Sigmoid colon (tissue), 7 donors: ENCODE results near the gene PIGBOS1. TPM values are rescaled to one million over a fixed set of nuclear protein-coding genes. Genes with fewer than 3 reads are reported as not detected.
"Not testable (repeated sequence)": the region's sequence is repeated elsewhere in the genome, so short reads cannot be mapped to it uniquely, and the experiment has no call there.

Experiments
- DNase-seq: peaks from one replicate; pipeline ENCODE4 v3.0.0-alpha.2; 2019
- H3K27ac ChIP-seq, 4 donors: fragments of 200-600 bp; sonication (generic); one replicate each; pipeline ENCODE4 v1.5.1; 2016 to 2019; ENCODE audit warnings: mild to moderate bottlenecking in 1 of 4
- H3K27me3 ChIP-seq, 3 donors: fragments of 200-600 bp; sonication (generic); one replicate each; pipeline ENCODE4 v1.5.1; 2019; ENCODE audit warnings: mild to moderate bottlenecking in 1 of 3
- H3K36me3 ChIP-seq, 4 donors: fragments of 200-600 bp; sonication (generic); one replicate each; pipeline ENCODE4 v1.5.1; 2016 to 2019
- H3K4me1 ChIP-seq, 4 donors: fragments of 200-600 bp; sonication (generic); one replicate each; pipeline ENCODE4 v1.5.1; 2017 to 2019
- H3K4me3 ChIP-seq, 4 donors: fragments of 200-600 bp; sonication (generic); one replicate each; pipeline ENCODE4 v1.5.1; 2017 to 2019; ENCODE audit warnings: mild to moderate bottlenecking in 2 of 4, moderate library complexity in 1 of 4
- H3K9me3 ChIP-seq, 4 donors: fragments of 200-600 bp in 3 of 4; sonication (generic) in 3 of 4; one replicate each; pipeline versions ENCODE4 v1.5.1 to v1.6.1; 2013 to 2019
- EP300 ChIP-seq, 4 donors: sonication (generic); formaldehyde crosslinking; IDR thresholded peaks; one replicate each; pipeline ENCODE4 v1.6.1; 2017; ENCODE audit warnings: antibody characterized with exemption in 4 of 4
- POLR2A ChIP-seq, 2 donors: fragments of 450-650 bp; IDR thresholded peaks; one replicate each; pipeline ENCODE4 v1.6.1; 2016; ENCODE audit warnings: antibody characterized with exemption in 2 of 2, mild to moderate bottlenecking in 2 of 2, moderate library complexity in 2 of 2
- POLR2AphosphoS5 ChIP-seq, 4 donors: sonication (generic); formaldehyde crosslinking; IDR thresholded peaks; one replicate each; pipeline ENCODE4 v1.6.1; 2017; ENCODE audit warnings: antibody characterized with exemption in 4 of 4
- WGBS, 2 donors: extraction: QIAGEN DNeasy Blood & Tissue Kit; methylation state at CpG; one replicate each; pipeline ENCODE4 v1.1.7; 2013; 5-methylcytosine and 5-hydroxymethylcytosine counted together
- intact Hi-C: fragments of 100-400 bp; cut with DNase I; formaldehyde crosslinking; loops from one replicate; pipeline ENCODE4 v1.15.1; 2023
- polyA plus RNA-seq, 3 donors: library from polyadenylated mRNA; stranded (reverse); fragments of 200-250 nt; gene quantifications; one replicate each; pipeline ENCODE4 v1.2.3, GENCODE V29; 2013
- total RNA-seq, 4 donors: library from RNA; depleted of rRNA; stranded (reverse); fragments of >200 nt; gene quantifications; one replicate each; pipeline ENCODE4 v1.1.0, GENCODE V29; 2016
- TF ChIP-seq, protein P1 (sequence below), 4 experiments: fragments of 450-650 bp in 3 of 4; fragments of 200-600 bp in 1 of 4; IDR thresholded peaks; one replicate each; pipeline ENCODE4 v1.5.1; 2016 to 2019; ENCODE audit warnings: antibody characterized with exemption in 4 of 4, mild to moderate bottlenecking in 3 of 4, moderate library complexity in 2 of 4
- donor health status: healthy with polysubstance abuse.
- donor health status: Bipolar disorder and iron deficiency.
- donor health status: healthy.

The PIGBOS1 gene
- total and polyA plus RNA-seq, 7 donors, result 9.2 to 33.8 (median 19.1) TPM

GRCh38 chr15:55289746-55290527 is 29.0 kb downstream of the PIGBOS1 start, which contains the start of gene RAB27A:
Gene RAB27A, minus strand, starts transcription at chr15:55289813. Its CDS starts 54,879 bp downstream, at chr15:55234934.
- peak in 1 of 4 donors; percentile 3 for TF ChIP-seq EP300 (IDR thresholded peaks at IDR 0.05)
- TF ChIP-seq POLR2AphosphoS5 (IDR thresholded peaks at IDR 0.05), result peak in 2 of 4 donors; percentile 29 to 48
- TF ChIP-seq, protein P1, sequence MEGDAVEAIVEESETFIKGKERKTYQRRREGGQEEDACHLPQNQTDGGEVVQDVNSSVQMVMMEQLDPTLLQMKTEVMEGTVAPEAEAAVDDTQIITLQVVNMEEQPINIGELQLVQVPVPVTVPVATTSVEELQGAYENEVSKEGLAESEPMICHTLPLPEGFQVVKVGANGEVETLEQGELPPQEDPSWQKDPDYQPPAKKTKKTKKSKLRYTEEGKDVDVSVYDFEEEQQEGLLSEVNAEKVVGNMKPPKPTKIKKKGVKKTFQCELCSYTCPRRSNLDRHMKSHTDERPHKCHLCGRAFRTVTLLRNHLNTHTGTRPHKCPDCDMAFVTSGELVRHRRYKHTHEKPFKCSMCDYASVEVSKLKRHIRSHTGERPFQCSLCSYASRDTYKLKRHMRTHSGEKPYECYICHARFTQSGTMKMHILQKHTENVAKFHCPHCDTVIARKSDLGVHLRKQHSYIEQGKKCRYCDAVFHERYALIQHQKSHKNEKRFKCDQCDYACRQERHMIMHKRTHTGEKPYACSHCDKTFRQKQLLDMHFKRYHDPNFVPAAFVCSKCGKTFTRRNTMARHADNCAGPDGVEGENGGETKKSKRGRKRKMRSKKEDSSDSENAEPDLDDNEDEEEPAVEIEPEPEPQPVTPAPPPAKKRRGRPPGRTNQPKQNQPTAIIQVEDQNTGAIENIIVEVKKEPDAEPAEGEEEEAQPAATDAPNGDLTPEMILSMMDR (IDR thresholded peaks at IDR 0.05), result no peak
- TF ChIP-seq POLR2A (IDR thresholded peaks at IDR 0.05), result no peak
- intact Hi-C loops, result loop anchor here (1.0 to 5.0 kb wide), 2 partner anchors 73 to 93 kb away; partner anchors contain the start of gene RSL24D1
- Histone ChIP-seq H3K4me3 (peak within 1 kb of the TSS; percentile 78 to 85 (median 80)), H3K27me3 (no peaks in the 10 kb centered on the region), H3K9me3 (no peaks in the 10 kb centered on the region), H3K36me3 (no peaks in the 10 kb centered on the region), H3K27ac (peak within 1 kb of the TSS; percentile 91 to 95 (median 92)), H3K4me1 (peaks cover 0 to 15% (median 6%) of the 10 kb centered on the region in 4 donors)
- DNase-seq, result peak; percentile 85
- WGBS, 2 donors, result 0% methylated on average over 69 of the region's 69 CpGs

- H3K9me3 ChIP-seq, result no peaks in the 10 kb centered on the region
- intact Hi-C loops, result no loop called here
- 1 to 3% methylated on average over 37 of the region's 37 CpGs for WGBS, 2 donors
- H3K27ac ChIP-seq, result peak overlapping the region; percentile 91 to 95 (median 92)
- H3K4me3 ChIP-seq, result peak overlapping the region; percentile 78 to 85 (median 80)
- peak; percentile 72 for DNase-seq
- H3K36me3 ChIP-seq, result no peaks in the 10 kb centered on the region
- TF ChIP-seq POLR2AphosphoS5 (IDR thresholded peaks at IDR 0.05) (peak in 2 of 4 donors; percentile 3 to 13), EP300 (IDR thresholded peaks at IDR 0.05) (no peak), POLR2A (IDR thresholded peaks at IDR 0.05) (no peak)
- TF ChIP-seq, protein P1 (IDR thresholded peaks at IDR 0.05), result no peak
- H3K4me1 ChIP-seq, result peaks cover 0 to 19% (median 6%) of the 10 kb centered on the region in 4 donors
- H3K27me3 ChIP-seq, result no peaks in the 10 kb centered on the region
Measured at GRCh38 chr15:55289011-55289745, 29.7 kb downstream of the PIGBOS1 start.

GRCh38 chr15:55288006-55288717 is 30.8 kb downstream of the PIGBOS1 start:
- Histone ChIP-seq H3K27me3 (no peaks in the 10 kb centered on the region), H3K4me3 (peak overlapping the region in 2 of 4 donors; percentile 79 to 80), H3K4me1 (peaks cover 0 to 19% (median 6%) of the 10 kb centered on the region in 4 donors), H3K36me3 (no peaks in the 10 kb centered on the region), H3K27ac (peak overlapping the region in 3 of 4 donors; percentile 91 to 95 (median 92)), H3K9me3 (no peaks in the 10 kb centered on the region)
- DNase-seq, result no peak
- no peak for TF ChIP-seq POLR2A (IDR thresholded peaks at IDR 0.05)
- TF ChIP-seq POLR2AphosphoS5 (IDR thresholded peaks at IDR 0.05), result no peak
- intact Hi-C loops, result no loop called here
- 86 to 89% methylated on average over 8 of the region's 8 CpGs for WGBS, 2 donors

GRCh38 chr15:55286442-55287189 is 32.3 kb downstream of the PIGBOS1 start:
- intact Hi-C loops, H3K4me3 ChIP-seq, H3K9me3 ChIP-seq, H3K27me3 ChIP-seq, H3K27ac ChIP-seq, DNase-seq, H3K36me3 ChIP-seq: not testable (repeated sequence)
- 95% methylated on average over 10 of the region's 10 CpGs for WGBS, 2 donors
- peaks cover 0 to 32% (median 18%) of the 10 kb centered on the region in 4 donors for H3K4me1 ChIP-seq

- no peaks in the 10 kb centered on the region for H3K27me3 ChIP-seq
- no peaks in the 10 kb centered on the region for H3K9me3 ChIP-seq
- TF ChIP-seq EP300 (IDR thresholded peaks at IDR 0.05), result no peak
- no peak for DNase-seq
- no peak overlapping the region for H3K4me3 ChIP-seq
- peaks cover 0 to 33% (median 12%) of the 10 kb centered on the region in 4 donors for H3K4me1 ChIP-seq
- intact Hi-C loops, result no loop called here
- H3K27ac ChIP-seq, result no peak overlapping the region
- H3K36me3 ChIP-seq, result no peaks in the 10 kb centered on the region
- WGBS, 2 donors, result 89% methylated on average over 1 of the region's 1 CpG
Measured at GRCh38 chr15:55284426-55284825, 34.5 kb downstream of the PIGBOS1 start.
